ENCODE results near the gene EZH1.
"Not testable (repeated sequence)": the region's sequence is repeated elsewhere in the genome, so short reads cannot be mapped to it uniquely, and the experiment has no call there.

EZH1 gene

DNA sequence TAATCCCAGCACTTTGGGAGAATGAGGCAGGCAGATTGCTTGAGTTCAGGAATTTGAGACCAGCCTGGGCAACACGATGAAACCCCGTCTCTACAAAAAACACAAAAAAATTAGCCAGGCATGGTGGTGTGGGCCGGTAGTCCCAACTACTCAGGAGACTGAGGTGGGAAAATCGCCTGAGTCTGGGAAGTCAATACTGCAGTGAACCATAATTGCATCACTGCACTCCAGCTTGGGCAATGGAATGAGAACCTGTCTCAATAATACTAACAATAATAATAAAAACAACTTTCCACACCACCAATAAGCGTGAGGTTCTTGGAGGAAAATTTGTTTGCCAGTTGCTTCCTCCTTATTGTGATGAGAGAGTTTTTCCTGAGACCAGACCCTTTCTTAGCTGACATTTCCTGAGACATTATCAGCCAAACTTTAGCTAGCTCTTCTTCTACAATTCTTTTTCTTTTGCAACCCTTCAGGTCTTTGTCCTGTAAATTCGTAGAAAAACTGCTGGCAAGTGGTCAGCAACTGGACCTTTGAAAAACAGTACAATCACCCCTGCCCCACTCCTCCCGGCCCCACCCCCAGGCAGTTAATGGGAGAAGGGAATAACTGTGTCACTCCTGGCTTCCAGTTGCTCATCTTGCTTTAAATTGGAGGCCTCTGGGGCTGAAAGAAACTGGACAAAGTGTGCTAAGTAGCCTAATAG lies 3.5 kb upstream of the EZH1 start:
- H3K9me3 ChIP-seq (replicated peaks in 1 of 11): no peaks in the 10 kb centered on the region; a peak in 1 of 22 replicates
- no peak overlapping the region for H3K4me2 ChIP-seq
- peaks cover 0 to 6% (median 0%) of the 10 kb centered on the region in 11 experiments; a peak in 3 of 22 replicates for H4K20me1 ChIP-seq
- peaks cover 20 to 41% (median 29%) of the 10 kb centered on the region in 10 experiments for H3K4me1 ChIP-seq
- no peaks in the 10 kb centered on the region for H3K36me3 ChIP-seq
- H3K27ac ChIP-seq: no peak overlapping the region
- H3K9ac ChIP-seq: no peak overlapping the region
- no peak for TF ChIP-seq Cebpa-rat (IDR thresholded peaks at IDR 0.05)
- no peaks in the 10 kb centered on the region for H3K27me3 ChIP-seq
- no peak overlapping the region for H3K4me3 ChIP-seq

DNA sequence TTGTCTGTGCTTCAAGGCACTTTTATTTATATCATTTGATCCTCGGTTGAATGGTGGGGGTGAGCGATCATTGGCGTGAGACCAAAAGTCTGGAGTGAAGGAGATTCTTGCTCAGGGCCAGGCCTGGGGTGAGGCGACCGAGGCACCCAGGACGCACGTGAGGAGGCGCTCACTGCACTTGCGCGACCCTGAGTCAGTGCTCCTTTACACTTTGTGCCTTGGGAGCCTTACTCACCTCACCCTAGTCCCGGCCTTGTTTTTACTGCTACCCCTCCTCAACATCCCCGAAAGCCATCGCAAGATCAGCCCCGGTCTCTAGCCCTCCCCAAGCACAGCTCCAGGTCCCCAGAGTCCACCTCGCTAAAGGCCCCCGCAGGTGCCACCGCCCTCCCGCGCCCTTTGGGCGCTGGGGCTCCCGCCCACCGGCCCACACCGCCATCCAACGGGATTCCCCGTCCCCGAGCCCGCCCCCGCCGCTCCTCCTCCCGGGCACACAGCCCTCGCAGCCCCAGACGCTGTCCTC lies 496 bp downstream of the EZH1 start:
- H3K36me3 ChIP-seq: peaks cover 0 to 14% (median 6%) of the 10 kb centered on the region in 11 experiments; a peak in 6 of 22 replicates
- peak overlapping the region; percentile 77 to 95 (median 88) for H3K4me2 ChIP-seq
- no peaks in the 10 kb centered on the region; a peak in 1 of 22 replicates for H3K9me3 ChIP-seq (replicated peaks in 1 of 11)
- H4K20me1 ChIP-seq: peaks cover 0 to 47% (median 0%) of the 10 kb centered on the region in 11 experiments; a peak in 3 of 22 replicates
- H3K4me1 ChIP-seq: peaks cover 21 to 52% (median 29%) of the 10 kb centered on the region in 10 experiments
- peak overlapping the region; percentile 67 to 96 (median 85); a peak in 21 of 22 replicates for H3K27ac ChIP-seq
- peak overlapping the region; percentile 83 to 92 (median 90) for H3K9ac ChIP-seq
- TF ChIP-seq Cebpa-rat (IDR thresholded peaks at IDR 0.05): no peak
- no peaks in the 10 kb centered on the region for H3K27me3 ChIP-seq
- peak overlapping the region; percentile 60 to 78 (median 72) for H3K4me3 ChIP-seq

DNA sequence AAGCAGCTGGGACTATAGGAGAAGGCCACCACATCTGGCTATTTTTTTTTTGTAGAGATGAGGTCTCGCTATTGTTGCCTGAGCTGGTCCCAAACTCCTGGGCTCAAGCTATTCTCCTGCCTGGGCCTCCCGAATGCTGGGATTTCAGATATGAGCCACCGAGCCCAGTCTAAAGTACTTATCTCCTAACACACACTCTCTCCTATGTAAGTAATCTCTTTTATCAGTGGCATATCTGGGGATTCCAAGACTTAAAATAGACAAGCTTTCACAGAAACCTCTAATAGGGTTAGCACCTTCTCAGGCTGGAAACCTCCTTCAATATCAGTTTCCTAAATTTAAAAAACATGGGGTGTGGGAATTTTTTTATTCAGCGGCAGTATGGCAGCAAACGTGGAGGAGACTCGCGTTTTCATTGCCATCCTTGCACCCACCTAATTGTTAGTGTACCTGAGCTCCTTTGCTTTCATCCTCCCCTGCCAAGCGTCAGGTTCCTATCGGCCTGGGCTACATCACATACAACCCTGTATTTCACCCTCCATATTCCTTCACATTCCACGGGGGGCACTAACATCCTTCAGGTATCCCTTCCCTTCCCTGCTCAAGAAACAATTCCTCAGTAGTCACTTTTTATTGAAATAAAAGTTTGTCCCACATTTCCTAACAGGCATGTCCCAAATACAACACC lies 1.1 kb downstream of the EZH1 start:
- no peak for TF ChIP-seq Cebpa-rat (IDR thresholded peaks at IDR 0.05)
- Histone ChIP-seq H3K27me3 (no peaks in the 10 kb centered on the region), H3K9me3 (replicated peaks in 1 of 11) (no peaks in the 10 kb centered on the region; a peak in 1 of 22 replicates), H3K9ac (peak overlapping the region; percentile 83 to 92 (median 90)), H3K36me3 (peaks cover 0 to 14% (median 6%) of the 10 kb centered on the region in 11 experiments; a peak in 6 of 22 replicates), H3K4me3 (peak overlapping the region; percentile 60 to 78 (median 72)), H3K4me2 (peak overlapping the region; percentile 77 to 95 (median 88)), H3K4me1 (peaks cover 21 to 57% (median 30%) of the 10 kb centered on the region in 10 experiments), H3K27ac (peak overlapping the region; percentile 67 to 96 (median 85); a peak in 21 of 22 replicates), H4K20me1 (peaks cover 0 to 53% (median 0%) of the 10 kb centered on the region in 11 experiments; a peak in 3 of 22 replicates)

DNA sequence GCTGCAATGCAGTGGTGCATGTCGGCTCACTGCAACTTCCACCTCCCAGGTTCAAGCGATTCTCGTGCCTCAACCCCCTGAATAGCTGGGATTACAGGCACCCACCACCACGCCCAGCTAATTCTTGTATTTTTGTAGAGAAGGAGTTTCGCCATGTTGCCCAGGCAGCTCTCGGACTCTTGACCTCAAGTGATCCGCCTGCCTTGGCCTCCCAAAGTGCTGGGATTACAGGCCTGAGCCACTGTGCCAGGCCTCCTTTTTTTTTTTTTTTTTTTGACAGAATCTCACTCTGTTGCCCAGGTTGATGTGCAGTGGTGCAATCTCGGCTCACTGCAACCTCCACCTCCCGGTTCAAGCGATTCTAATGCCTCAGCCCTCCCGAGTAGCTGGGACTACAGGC lies 1.9 kb downstream of the EZH1 start:
- H3K27me3 ChIP-seq; H3K9me3 ChIP-seq (replicated peaks in 1 of 11): not testable (repeated sequence)
- H3K4me1 ChIP-seq: peaks cover 21 to 65% (median 32%) of the 10 kb centered on the region in 10 experiments
- H3K4me2 ChIP-seq: peak overlapping the region; percentile 77 to 95 (median 88)
- H3K9ac ChIP-seq: peak overlapping the region in 10 of 11 experiments; percentile 83 to 92 (median 89); a peak in 15 of 22 replicates
- H3K36me3 ChIP-seq: peaks cover 0 to 14% (median 6%) of the 10 kb centered on the region in 11 experiments; a peak in 6 of 22 replicates
- peak overlapping the region in 2 of 10 experiments; percentile 73 to 74; a peak in 3 of 20 replicates for H3K4me3 ChIP-seq
- H4K20me1 ChIP-seq: peaks cover 0 to 59% (median 0%) of the 10 kb centered on the region in 11 experiments; a peak in 3 of 22 replicates
- peak overlapping the region in 8 of 11 experiments; percentile 13 to 96 (median 84); a peak in 10 of 22 replicates for H3K27ac ChIP-seq

DNA sequence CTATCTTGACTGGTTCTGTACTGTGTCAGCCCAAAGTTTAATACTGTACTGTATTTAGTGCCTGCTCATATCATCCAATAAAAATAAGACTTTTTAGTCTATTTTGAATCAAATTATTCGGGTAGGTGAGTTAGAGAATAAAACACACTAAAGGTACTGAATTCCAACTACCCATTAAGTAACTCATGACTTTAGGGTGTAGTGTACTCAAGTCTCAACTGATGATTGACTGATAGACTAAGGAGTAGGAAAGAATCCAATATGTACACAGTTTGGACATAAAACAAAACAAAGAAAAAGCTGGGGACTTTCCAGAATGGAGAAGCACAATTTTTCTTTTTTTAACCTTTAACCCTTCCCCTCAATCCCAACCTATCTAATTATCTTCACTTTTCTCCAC lies 4.1 kb downstream of the EZH1 start:
- no peak overlapping the region for H3K4me3 ChIP-seq
- H3K4me1 ChIP-seq: peaks cover 39 to 87% (median 54%) of the 10 kb centered on the region in 10 experiments
- TF ChIP-seq Cebpa-rat (IDR thresholded peaks at IDR 0.05): no peak
- no peak overlapping the region for H3K9ac ChIP-seq
- H3K36me3 ChIP-seq: peaks cover 0 to 20% (median 8%) of the 10 kb centered on the region in 11 experiments; a peak in 7 of 22 replicates
- peak overlapping the region in 1 of 11 experiments; percentile 0; a peak in 1 of 22 replicates for H3K27ac ChIP-seq
- H3K9me3 ChIP-seq (replicated peaks in 1 of 11): no peaks in the 10 kb centered on the region; a peak in 1 of 22 replicates
- H3K27me3 ChIP-seq: no peaks in the 10 kb centered on the region
- H4K20me1 ChIP-seq: peaks cover 0 to 80% (median 0%) of the 10 kb centered on the region in 11 experiments; a peak in 4 of 22 replicates
- no peak overlapping the region for H3K4me2 ChIP-seq

DNA sequence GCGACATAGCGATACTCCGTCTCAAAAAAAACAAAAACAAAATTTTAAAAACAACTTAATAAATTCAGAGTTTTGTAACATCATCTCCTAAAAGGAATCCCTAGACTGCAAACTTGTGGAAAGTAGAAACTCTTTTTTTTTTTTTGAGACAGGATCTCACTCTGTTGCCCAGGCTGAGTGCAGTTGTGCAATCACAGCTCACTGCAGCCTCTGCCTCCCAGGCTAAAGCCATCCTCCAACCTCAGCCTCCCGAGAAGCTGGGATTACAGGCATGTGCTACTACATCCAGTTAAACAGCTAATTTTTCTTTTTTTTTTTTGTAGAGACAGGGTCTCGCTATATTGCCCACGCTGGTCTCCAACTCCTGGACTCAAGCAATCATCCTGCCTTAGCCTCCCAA lies 19.7 kb downstream of the EZH1 start:
- no peaks in the 10 kb centered on the region for H3K27me3 ChIP-seq
- H3K27ac ChIP-seq: no peak overlapping the region
- no peaks in the 10 kb centered on the region for H3K9me3 ChIP-seq (replicated peaks in 1 of 11)
- H3K4me3 ChIP-seq: no peak overlapping the region
- H4K20me1 ChIP-seq: peaks cover 0 to 9% (median 0%) of the 10 kb centered on the region in 11 experiments; a peak in 3 of 22 replicates
- TF ChIP-seq Cebpa-rat (IDR thresholded peaks at IDR 0.05): peak in 2 of 11 experiments; percentile 14 to 57; a peak in 1 of 22 replicates
- no peak overlapping the region for H3K4me2 ChIP-seq
- no peaks in the 10 kb centered on the region for H3K4me1 ChIP-seq
- H3K36me3 ChIP-seq: peaks cover 92 to 100% (median 97%) of the 10 kb centered on the region in 11 experiments
- H3K9ac ChIP-seq: no peak overlapping the region

DNA sequence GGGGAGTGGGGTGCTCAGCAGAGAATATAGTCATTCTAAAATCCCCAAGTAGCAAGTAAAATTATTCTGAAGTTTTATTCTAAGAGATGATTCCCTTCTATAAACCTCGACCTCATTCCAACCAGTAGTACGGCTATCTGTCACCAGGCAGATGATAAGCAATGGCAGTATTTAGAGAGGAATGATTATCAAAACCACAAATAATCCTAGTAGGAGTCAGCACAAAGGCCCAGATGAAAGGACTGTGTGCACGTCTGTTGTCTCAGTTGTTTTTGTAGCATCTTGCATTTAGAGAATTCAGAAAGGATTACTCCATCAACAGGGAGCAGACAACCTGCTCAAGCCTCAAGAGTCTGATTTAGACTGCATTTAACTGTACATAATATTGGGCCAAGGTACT lies 21.2 kb downstream of the EZH1 start:
- Histone ChIP-seq H3K4me2 (no peak overlapping the region), H4K20me1 (peaks cover 0 to 6% (median 0%) of the 10 kb centered on the region in 11 experiments; a peak in 3 of 22 replicates), H3K9me3 (replicated peaks in 1 of 11) (no peaks in the 10 kb centered on the region), H3K4me1 (no peaks in the 10 kb centered on the region), H3K9ac (no peak overlapping the region), H3K27me3 (no peaks in the 10 kb centered on the region), H3K27ac (no peak overlapping the region), H3K4me3 (no peak overlapping the region), H3K36me3 (peaks cover 92 to 100% (median 98%) of the 10 kb centered on the region in 11 experiments)
- no peak for TF ChIP-seq Cebpa-rat (IDR thresholded peaks at IDR 0.05)

DNA sequence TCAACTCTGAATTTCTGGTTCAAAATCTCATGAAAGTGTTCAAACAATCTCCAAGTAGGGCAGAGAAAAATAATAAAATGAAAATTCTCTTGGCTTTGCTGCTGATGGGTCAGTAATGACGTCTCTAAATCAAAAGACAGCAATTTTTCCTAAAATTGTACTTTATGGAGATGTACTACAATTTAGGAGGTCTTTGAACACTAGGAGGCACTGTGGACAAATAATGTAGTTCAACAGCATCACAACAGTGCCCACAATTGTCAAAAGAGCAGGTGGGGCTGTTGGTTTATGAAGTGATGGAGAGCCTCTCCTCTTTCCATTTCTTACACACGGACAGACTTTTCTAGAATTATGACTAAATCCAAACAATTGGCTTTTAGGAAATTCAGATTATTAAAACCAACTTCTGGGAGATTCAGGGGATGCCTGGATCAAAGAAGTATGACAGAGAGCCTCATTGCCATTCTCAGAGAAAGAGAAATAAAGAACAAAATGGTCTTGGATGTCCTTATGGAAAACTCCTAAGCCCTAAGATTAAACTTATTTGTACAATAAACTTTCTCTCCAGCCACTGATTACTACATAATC lies 23.8 kb downstream of the EZH1 start:
- H3K36me3 ChIP-seq: peaks cover 94 to 100% (median 98%) of the 10 kb centered on the region in 11 experiments
- H3K27me3 ChIP-seq: no peaks in the 10 kb centered on the region
- no peak overlapping the region for H3K27ac ChIP-seq
- no peak overlapping the region for H3K4me3 ChIP-seq
- H4K20me1 ChIP-seq: peaks cover 0 to 6% (median 0%) of the 10 kb centered on the region in 11 experiments; a peak in 3 of 22 replicates
- H3K9me3 ChIP-seq (replicated peaks in 1 of 11): no peaks in the 10 kb centered on the region
- no peak overlapping the region for H3K9ac ChIP-seq
- no peak overlapping the region for H3K4me2 ChIP-seq
- TF ChIP-seq Cebpa-rat (IDR thresholded peaks at IDR 0.05): no peak
- no peaks in the 10 kb centered on the region for H3K4me1 ChIP-seq

All from BLaER1 treated with 17β-estradiol and CSF1 and Interleukin-3, amounts not matched to agents 10 nM and 100 nM (cell line).